ENCODE results near the gene TSR1. TPM values are rescaled to one million over a fixed set of nuclear protein-coding genes. Genes with fewer than 3 reads are reported as not detected.

TSR1 gene
- 35.0 TPM for polyA plus RNA-seq (ENCODE audit: insufficient read length)

DNA sequence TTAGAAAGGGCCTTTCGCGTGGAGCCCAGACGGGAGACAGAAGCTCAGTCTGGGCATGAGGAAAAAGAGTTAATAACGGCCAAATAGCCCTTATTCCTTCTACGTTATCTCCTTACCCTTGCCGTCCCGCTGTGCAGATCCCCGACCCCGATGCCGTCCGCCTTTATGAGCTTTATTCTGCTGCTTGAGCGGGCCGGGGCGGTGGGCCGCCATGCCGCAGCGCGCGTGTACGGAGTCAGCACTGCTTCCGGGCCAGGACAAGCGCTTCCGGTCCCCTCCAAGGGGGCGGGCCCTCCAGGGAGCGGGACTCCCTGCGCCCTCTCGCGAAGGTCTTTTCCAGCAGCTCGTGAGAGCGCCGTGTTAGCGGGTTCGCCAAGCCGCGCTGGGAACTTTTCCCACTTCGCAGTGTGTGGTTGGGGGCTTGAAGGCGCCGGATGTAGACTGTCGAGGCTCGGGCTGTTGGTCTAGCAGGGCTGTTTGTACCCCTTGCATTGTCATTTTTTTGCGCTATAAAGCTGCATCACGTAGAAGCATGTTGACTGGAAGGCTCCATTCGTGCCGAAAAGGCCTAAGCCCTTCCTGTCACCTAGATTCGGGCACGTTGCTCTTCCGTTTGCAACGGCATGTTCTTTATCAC, at the start of gene TSR1:
Gene TSR1 (minus strand): TSS at position 243 of the 637 bp plus-strand sequence. CDS start 30 bp downstream, at position 213.
- DNase-seq (ENCODE audit: low read depth): peak; percentile 70

DNA sequence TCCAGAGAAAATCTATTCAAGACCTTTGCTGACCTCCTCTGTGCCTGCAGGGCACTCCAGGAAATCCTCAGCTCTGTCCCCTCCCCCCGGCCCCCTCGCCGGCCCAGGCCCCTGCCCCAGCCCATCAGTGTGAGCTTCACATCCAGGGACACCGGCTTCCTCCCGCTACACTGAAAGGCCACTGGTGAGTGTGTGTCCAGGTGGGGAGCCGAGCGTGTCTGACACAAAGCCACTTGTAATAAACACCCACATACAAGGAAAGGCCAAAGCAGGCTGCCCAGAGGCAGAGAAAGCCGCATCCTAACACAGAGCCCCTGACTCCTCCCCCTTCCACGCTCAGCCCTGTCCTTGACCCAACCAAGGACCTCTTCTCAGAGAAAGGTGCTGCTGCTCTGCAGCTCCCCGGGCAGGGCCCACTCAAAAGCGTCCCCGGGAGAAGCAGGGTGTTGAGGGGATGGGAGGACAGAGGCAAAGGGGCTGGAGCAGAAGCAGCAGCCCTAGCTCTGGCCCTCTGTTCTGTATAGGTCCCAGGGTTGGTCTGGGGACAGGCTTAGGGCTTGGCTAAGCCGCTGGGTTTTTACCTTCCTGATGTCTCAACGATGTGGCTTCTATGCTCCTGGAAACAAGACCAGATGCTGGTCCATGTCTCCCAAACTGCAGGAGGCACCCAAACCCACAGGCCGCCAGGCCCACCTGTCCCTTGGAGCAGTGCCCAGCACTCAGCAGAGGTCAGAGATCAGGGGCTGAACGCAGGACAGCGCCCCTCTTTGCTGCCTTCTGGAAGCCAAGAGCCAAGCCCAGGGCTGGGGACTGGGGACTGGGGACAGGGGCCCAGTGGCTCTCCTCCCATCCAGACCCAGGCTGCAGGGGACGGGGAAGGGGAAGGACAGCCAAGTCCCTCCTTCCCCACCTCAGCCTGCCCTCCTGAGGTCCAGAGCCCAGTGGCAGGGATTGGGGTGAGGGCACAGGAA, 49.3 kb upstream of the TSR1 start:
- no peak for DNase-seq (ENCODE audit: low read depth)

DNA sequence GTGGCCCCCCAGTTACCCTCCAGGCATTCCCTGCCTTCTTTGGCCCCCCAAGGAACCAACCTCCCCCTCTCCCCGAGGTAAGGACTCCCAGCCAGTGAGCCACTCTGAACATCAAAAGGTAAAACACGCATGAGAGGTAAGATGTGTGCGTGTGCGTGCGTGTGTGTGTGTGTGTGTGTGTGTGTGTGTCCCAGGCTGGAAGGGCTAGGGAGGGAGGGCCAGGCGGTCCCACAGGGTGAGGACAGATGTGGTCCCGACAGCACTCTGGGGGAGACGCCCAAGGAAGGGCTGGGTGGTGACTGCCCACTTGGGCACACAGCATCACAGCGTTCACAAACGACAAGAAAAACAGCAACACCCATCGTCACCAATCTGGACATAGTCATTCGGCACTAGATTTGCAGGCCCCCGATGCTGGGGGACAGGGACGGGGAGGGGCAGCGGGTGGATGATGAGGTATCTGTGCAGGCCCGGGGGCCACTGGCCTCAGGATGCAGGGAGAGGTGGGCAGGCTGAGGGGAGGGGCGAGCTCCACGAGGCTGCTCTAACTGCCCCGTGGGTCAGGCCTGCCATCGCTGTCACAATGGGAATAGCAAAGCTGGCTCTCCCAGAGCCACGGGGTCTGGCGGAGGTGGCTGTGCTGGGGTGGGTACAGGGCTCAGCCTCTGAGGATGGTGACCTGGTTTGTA, 48.3 kb upstream of the TSR1 start:
- no peak for DNase-seq (ENCODE audit: low read depth)

DNA sequence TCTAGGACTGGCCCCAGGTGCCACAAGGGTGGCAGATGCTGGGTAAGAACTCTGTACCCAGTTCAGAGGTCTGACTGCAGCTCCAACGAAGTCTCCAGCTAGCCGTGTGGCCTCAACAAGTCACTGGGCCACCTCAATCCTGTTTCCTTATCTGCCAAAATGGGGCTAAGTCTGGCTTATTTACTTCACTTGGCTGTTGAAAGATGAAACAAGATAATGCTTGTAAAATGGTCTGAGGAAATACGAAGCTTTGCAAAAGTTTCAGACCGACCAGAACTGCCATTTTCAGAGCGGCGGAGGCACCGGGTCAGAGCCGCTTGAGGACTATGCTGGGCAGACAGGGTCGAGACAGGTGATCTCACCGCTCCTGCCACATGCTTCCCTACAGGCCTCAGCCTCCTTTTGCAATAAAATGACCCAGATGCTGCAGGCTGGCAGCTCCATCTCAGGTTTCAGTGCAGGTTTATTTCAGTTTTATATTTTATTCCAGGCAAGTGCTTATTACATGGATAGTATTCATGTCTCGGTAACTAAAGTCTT, 47.4 kb upstream of the TSR1 start:
- DNase-seq (ENCODE audit: low read depth): no peak

DNA sequence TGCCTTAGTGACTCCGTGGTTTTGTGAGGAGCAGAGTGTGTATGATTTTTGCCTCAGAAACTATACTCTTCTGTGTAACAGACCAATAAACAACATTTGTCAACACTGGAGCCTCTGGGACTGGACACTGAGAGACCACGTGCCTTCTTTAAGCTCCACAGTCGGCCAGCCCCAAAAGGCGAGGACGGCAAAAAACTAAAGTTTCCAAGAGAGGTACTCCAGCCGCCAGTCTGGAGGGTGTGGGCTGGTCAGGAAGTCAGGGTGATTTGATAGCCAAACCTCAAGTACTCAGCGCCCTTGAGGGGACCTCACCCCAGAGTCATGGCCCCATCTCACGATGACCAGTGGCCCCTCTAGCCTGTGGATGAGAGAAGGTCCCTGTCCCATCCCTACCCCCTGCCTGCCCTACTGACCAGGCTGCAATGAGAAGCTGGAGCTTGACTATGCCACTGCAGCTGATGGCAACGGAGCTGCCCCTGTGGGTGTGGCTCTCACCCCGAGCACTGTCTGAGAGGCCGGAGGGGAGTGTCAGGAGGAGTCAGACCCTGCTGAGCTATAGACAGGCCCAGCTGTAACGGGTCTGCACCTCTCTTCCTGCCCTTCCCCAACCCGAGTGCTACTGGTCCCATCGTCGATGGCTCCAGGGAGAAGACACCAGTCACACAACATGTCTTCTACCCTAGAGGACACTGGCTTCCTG, 44.8 kb upstream of the TSR1 start:
- no peak for DNase-seq (ENCODE audit: low read depth)

DNA sequence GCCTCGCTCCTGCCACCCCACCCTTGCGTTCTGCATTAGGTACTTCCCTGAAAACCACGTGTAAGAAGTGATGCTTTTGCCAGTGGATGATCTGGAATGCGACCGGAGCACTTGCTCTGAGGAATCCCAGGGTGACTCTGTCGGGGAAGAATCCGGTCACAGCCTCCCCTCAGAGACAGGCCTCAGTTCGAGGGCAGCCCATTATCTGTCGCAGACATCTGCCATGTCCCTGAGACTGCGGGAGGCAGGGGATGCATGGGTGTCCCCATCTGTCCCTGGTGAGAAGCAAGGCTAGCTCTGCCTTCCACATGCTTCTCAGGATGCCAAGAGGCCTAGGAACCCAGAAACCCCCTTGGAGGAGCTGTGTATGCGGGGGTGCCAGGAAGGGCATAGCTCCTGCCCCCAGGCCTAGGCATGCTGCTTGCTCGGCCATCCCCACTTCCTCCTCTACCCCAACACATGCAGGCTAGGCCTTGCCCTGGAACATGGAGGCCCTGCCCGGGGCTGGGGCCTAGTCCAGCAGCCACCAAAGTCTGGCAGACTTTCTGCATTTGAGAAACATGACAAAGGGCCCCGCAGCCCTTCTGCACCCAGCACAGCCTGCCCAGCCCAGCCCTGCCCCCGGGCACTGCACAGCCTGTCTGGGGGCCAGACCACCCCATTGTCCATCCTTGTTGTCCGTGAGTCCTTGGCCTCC, 44.1 kb upstream of the TSR1 start:
- DNase-seq (ENCODE audit: low read depth): no peak

DNA sequence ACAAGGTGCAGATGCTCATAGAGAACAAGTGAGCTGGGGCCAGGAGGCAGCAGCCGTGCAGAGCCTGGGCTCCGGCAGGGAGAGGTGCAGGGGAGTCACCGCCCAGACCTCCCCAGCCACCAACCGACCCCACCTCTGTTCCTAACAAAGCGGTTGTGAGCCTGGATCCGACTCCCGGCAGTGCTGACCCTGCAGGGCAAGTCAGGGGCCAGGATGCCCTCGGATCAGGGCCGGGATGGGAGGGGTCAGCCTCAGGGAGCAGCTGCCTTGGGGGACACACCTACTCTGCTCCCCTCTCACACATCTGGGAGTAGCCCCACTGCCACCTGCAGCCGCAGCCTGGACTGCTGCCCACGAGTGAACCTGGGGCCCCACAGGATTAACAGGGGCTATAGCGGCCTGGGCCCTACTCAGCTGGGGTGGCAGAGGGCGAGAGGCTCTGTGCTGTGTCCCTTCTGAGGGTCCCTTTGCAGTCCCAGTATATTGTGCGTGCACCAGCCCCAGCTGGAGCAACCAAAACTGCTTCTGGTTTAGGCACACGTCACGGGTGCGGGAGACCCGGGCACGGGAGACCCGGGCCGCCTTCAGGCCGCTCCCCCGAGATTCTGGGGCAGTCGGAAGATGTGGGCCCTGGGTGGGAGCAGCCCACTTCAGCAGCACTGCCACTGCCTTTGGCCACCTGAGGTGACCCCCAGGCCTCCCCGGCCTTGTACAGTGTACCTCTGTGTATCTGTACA, 43.4 kb upstream of the TSR1 start:
- no peak for DNase-seq (ENCODE audit: low read depth)

DNA sequence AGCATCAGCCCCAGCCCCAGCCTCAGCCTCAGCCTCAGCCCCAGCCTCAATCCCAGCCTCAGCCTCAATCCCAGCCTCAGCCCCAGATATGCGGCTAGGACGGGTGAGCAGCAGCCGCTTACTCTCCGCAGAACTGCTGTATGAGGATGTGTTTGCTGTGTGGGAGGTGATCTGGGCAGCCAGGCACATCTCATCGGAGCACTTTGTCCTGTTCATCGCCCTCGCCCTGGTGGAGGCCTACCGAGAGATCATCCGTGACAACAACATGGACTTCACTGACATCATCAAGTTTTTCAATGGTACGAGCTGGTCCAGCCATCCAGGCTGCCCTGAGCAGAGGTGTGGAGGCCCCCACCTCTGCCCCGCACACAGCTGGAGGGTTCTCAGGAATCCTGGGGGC, 42.6 kb upstream of the TSR1 start:
- no peak for DNase-seq (ENCODE audit: low read depth)

DNA sequence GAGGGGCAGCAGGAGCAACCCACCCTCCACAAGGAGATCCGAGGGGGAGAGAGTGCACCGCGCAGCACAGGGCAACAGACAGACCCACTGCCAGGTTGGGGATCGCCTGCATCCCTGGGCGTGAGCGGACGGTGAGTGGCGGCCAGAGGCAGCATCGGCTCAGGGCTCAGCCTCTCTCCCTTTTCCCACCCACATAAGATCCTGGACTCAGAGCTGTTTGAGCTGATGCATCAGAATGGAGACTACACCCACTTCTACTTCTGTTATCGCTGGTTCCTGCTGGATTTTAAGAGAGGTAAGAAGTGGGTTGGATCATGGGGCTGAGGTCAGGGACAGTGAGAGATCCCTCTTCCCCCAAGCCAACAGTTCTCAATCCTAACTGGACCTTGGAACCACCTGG, 41.4 kb upstream of the TSR1 start:
- DNase-seq (ENCODE audit: low read depth): no peak

DNA sequence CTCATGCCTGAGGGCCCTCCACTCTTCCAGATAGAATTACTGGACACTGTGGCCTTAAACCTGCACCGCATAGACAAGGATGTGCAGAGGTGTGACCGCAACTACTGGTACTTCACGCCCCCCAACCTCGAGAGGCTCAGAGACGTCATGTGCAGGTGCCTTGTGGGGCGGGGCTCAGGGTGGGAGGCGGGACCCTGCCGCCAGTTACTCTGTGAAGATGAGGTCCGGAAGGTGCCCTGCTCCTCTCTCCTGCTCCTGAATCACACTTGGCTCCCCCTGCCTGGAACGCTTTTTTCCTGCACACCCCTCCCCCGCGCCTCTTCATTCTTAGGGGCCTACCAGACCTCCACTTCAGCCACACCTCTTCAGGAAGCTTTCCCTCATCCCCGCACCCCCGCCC, 39.9 kb upstream of the TSR1 start:
- no peak for DNase-seq (ENCODE audit: low read depth)

DNA sequence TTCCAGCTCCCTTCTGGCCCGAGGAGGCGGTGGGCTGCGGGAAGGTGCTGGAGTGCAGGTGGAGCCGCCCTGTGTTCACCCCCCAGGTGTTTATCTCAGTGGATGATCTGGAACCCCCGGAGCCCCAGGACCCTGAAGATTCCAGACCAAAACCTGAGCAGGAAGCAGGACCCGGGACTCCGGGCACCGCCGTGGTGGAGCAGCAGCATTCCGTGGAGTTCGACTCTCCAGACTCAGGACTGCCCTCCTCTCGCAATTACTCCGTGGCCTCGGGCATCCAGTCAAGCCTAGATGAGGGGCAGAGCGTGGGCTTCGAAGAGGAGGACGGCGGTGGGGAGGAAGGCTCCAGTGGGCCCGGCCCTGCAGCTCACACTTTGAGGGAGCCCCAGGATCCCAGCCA, 39.1 kb upstream of the TSR1 start:
- DNase-seq (ENCODE audit: low read depth): no peak

DNA sequence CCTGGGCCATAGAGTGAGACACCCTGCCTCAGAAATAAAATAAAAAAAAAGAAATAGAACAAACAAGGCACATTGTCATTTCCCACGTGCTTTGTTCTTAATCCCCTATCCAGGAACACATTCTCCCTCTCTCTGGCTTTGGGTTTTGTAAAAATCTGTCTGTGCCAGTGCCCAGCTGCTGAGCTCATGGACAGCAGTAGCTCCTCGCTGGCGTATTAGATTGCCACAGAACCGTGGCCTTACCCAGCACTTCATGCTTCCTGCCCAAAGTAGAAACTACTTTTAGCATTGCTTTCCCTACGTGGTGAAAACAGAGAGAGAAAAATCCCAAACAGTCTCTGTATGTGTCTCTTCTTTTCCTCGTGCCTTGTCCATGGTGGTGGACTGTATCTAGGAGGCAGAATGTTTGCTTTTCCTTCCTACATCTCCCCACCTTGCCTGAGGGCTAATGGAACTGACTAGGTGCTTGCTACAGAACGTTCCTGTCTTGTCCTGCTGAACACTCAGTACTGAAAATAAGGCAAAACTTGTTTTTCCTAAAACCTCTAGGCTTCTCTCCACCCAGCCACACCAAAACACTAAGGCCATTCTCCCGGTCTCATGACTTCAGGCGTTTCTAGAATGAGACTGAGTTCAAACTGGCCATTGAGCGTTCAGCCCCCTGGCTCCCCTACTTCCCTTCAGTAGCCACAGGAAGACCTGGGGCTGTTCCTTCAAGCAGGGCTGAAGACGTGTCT, 38.5 kb upstream of the TSR1 start:
- DNase-seq (ENCODE audit: low read depth): no peak

DNA sequence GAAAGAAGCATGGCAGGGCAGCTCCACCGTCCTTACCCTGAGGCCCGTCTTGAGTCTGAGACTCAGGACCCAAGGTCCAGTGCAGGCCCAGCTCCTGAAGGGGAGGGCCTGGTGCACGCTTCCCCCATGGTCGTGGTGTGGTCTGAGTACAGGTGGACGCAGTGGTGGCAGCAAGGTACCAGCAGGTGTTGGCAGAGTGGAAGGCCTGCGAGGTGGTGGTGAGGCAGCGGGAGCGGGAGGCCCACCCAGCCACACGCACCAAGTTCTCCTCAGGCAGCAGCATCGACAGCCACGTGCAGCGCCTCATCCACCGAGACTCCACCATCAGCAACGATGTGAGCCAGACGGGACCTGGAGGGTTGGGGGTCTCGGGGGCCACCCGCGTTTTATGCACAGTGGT, 36.9 kb upstream of the TSR1 start:
- DNase-seq (ENCODE audit: low read depth): no peak

DNA sequence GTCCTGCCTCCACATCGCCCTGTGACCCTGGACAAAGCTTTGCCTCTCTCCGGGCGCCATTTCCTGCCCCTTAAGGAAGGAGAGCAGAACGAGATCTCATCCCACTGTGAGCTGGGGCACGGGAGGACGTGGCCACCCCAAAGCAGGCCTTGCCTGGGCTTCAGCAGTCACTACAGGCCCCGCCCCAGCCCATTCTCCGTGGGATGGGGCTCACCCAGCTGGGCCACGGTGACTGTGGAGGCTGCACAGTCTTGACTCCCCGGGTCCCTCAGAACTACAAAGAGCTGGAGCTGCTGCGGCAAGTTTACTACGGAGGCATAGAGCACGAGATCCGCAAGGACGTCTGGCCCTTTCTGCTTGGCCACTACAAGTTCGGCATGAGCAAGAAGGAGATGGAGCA, 36.4 kb upstream of the TSR1 start:
- DNase-seq (ENCODE audit: low read depth): no peak

DNA sequence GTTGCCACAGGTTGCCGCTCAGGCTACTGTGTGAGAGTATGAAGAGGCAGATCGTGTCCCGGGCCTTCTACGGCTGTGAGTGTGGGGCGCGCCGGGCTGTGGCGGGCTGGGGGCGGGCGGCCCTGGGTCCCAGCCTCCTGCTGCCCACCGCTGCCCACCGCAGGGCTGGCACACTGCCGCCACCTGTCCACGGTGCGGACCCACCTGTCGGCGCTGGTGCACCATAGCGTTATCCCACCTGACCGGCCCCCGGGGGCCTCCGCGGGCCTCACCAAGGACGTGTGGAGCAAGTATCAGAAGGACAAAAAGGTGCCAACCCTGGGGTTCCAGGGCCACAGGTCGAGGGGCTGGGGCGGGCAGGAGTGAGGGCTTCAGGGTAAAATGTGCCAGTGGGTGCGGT, 35.9 kb upstream of the TSR1 start:
- no peak for DNase-seq (ENCODE audit: low read depth)

DNA sequence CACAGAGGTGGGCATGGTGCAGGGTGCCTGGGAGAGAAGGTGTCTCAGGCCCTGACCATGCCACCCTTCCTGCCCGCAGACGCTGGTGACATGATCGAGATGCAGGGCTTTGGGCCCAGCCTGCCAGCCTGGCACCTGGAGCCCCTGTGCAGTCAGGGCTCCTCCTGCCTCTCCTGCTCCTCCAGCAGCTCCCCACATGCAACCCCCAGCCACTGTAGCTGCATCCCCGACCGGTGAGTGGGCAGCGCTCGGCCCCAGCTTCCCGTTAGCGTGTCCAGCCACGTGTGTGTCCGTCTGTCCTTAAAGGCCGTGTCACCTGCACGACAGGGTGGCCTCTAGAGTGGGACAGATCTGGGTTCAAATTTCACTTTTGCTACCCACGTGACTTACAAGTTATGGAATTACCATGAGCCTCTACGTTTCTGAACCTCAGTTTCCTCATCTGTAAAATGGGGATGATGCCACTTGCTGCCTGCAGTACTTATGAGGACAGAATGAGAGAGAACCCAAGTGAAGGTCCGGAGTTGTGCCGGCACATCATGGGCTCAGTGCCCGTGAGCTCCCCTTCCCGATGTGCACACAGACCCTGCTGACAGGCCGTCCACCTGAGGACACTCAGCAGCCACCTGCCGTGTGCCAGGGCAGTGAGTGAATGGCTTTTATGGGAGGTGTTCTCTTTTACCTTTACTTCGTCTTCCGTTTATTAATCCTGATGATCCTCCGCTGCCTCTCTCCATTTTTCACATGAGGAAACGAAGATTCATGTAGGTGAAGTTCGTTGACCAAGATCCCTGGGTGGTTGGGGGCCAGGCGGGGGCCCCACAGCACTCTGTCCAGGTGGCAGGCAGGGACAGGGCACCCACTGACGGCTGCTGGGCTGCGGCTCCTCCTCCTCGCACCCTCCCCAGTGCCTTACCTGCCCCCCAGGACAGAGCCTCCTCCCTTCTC, 35.2 kb upstream of the TSR1 start:
- no peak for DNase-seq (ENCODE audit: low read depth)

DNA sequence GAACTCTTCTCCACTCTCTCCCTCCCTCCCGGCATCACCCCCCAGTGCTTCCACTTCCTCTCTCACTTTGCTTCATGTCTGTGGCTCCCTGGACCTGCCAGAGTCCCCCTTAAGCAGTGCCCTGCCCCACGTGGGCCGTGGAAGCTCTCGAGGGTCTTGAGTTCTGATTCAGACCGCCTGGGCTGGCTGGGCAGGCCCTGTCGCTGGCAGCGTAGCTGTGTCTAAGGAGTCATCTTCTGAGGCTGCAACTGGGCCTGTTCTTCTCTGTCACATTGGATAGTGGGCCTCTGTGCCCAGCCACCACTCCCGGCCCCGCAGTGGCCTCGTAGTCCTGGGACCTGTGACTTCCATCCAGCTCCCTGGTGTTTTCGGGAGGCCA, 33.9 kb upstream of the TSR1 start:
- no peak for DNase-seq (ENCODE audit: low read depth)

DNA sequence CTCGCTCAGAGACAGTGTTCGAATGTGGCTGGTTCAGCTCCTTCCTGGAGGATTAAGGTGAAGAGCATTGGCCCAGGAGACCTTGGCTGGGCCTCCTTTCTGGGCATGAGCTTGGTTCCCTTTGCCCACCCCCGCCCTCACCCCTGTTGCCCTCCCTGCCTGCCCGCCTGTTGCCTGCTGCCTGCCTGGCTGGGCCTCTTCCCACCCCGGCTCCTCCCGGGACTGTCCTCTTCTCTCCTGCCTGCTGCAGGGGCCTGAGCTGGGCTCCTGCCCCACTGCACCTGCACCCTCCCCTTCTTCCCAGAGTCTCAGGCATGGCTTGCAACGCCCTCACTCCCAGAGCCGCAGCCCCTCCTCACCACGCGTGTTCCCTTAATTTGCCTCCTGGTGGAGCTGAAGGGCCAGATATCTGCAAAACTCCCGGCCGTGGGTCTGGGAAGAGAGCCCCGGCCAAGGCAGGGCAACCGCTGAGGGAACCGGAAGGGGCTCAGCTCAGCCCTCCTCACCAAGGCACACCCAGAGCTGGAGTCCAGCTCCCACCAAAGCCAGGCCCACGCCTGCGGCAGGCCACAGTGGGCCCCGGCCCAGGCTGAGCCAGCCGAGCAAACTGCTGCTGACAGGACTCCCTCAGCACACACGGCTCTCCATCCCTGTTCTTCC, 33.4 kb upstream of the TSR1 start:
- DNase-seq (ENCODE audit: low read depth): no peak

Data from forelimb muscle (tissue), 1 donor.